Right cardiac atrium (tissue), 5 donors: ENCODE results near the gene CYREN. TPM values are rescaled to one million over a fixed set of nuclear protein-coding genes. Genes with fewer than 3 reads are reported as not detected.

ENCODE experiments used
- ATAC-seq, 2 donors: fragments of 200-7000 bp; cut with Tn5 transposase; one replicate each; pipeline versions ENCODE4 v1.8.0 to v1.9.1; 2020; ENCODE audit warnings: moderate library complexity in 2 of 2, mild to moderate bottlenecking in 1 of 2
- DNase-seq, 3 donors: peaks; one replicate each; pipeline ENCODE4 v3.0.0-alpha.2; 2020
- H3K27ac ChIP-seq: one replicate; pipeline ENCODE4 v1.5.1; 2013; ENCODE audit warnings: mild to moderate bottlenecking, low read length, control low read depth, moderate library complexity
- H3K27me3 ChIP-seq: one replicate; pipeline ENCODE4 v1.6.1; 2013; ENCODE audit not compliant: control insufficient read depth, insufficient read depth
- H3K4me1 ChIP-seq: one replicate; pipeline ENCODE4 v1.6.1; 2013; ENCODE audit warnings: low read length; ENCODE audit not compliant: control insufficient read depth, insufficient read depth
- H3K4me3 ChIP-seq: one replicate; pipeline ENCODE4 v1.5.1; 2013; ENCODE audit warnings: low read length, control low read depth
- H3K9me3 ChIP-seq: one replicate; pipeline ENCODE4 v1.6.1; 2013; ENCODE audit warnings: low read length; ENCODE audit not compliant: control insufficient read depth
- WGBS: extraction: QIAGEN DNeasy Blood & Tissue Kit; methylation state at CpG from one replicate; pipeline ENCODE4 v1.1.7; 2013; 5-methylcytosine and 5-hydroxymethylcytosine counted together
- intact Hi-C, 4 donors: fragments of 100-400 bp; cut with DNase I; formaldehyde crosslinking; loops; one replicate each; pipeline versions ENCODE4 v1.11.0 to v1.14.0; 2022 to 2023
- polyA plus RNA-seq: library from polyadenylated mRNA; stranded (reverse); fragments of 200-250 nt; gene quantifications from one replicate; pipeline ENCODE4 v1.2.3, GENCODE V29; 2013
- total RNA-seq, 4 donors: library from RNA; stranded (reverse); fragmentation: NEBNext Ultra II Directional; extraction: Animal tissue kit (Norgen Biotek cat#: 25700); gene quantifications; one replicate each; pipeline ENCODE4 v1.2.1, GENCODE V29; 2021
- donor health status: healthy with polysubstance abuse.
- donor health status: DM: no; HTN: yes; CAD: no.
- donor health status: DM: no; HTN: no; CAD: no.
- donor health status: DM: no; HTN: yes; CAD: no; lungs with severe emphysema.
- donor health status: DM: yes; HTN: yes; CAD: no.

Gene CYREN
- total and polyA plus RNA-seq, 5 donors, result 27.7 to 40.5 (median 33.0) TPM

GRCh38 chr7:135165862-135166261 lies 4.6 kb downstream of the CYREN start:
- DNase-seq (no peak), ATAC-seq (no peak)
- no peaks in the 10 kb centered on the region for H3K27me3 ChIP-seq
- intact Hi-C loops, result loop anchor here in 3 of 4 donors (5.0 to 10.0 kb wide), 4 partner anchors 171 to 481 kb away; partner anchors contain the start of gene AGBL3 (in 2 of the 3)
- 78% methylated on average over 4 of the region's 4 CpGs for WGBS
- no peak overlapping the region for H3K4me3 ChIP-seq
- H3K4me1 ChIP-seq, result peaks cover 26% of the 10 kb centered on the region
- H3K27ac ChIP-seq, result peak overlapping the region; percentile 37
- H3K9me3 ChIP-seq, result no peaks in the 10 kb centered on the region

DNA sequence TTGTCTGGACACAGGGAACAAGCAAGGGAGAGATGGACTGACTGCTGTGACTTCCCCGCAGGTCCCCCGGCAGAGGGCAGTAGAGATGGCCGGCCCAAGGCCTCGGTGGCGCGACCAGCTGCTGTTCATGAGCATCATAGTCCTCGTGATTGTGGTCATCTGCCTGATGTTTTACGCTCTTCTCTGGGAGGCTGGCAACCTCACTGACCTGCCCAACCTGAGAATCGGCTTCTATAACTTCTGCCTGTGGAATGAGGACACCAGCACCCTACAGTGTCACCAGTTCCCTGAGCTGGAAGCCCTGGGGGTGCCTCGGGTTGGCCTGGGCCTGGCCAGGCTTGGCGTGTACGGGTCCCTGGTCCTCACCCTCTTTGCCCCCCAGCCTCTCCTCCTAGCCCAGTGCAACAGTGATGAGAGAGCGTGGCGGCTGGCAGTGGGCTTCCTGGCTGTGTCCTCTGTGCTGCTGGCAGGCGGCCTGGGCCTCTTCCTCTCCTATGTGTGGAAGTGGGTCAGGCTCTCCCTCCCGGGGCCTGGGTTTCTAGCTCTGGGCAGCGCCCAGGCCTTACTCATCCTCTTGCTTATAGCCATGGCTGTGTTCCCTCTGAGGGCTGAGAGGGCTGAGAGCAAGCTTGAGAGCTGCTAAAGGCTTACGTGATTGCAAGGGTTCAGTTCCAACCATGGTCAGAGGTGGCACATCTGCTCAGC lies 6.0 kb downstream of the CYREN start:
- H3K27ac ChIP-seq, result peak overlapping the region; percentile 19
- intact Hi-C loops, result loop anchor here in 3 of 4 donors (5.0 to 10.0 kb wide), 4 partner anchors 170 to 480 kb away; partner anchors contain the start of gene AGBL3 (in 2 of the 3)
- WGBS, result 74% methylated on average over 18 of the region's 18 CpGs
- no peaks in the 10 kb centered on the region for H3K9me3 ChIP-seq
- peak in 1 of 2 donors; percentile 47 for ATAC-seq
- peaks cover 30% of the 10 kb centered on the region for H3K4me1 ChIP-seq
- no peaks in the 10 kb centered on the region for H3K27me3 ChIP-seq
- H3K4me3 ChIP-seq, result no peak overlapping the region
- DNase-seq, result peak; percentile 42 to 67 (median 63)

GRCh38 chr7:135162382-135163001 lies 8.0 kb downstream of the CYREN start:
- intact Hi-C loops, result loop anchor here in 2 of 4 donors (10.0 kb wide), 3 partner anchors 168 to 478 kb away; partner anchors contain the start of gene AGBL3 (in 1 of the 2)
- H3K4me3 ChIP-seq, result no peak overlapping the region
- ATAC-seq, result no peak
- H3K27me3 ChIP-seq, result no peaks in the 10 kb centered on the region
- peaks cover 32% of the 10 kb centered on the region for H3K4me1 ChIP-seq
- no peak for DNase-seq
- 96% methylated on average over 2 of the region's 2 CpGs for WGBS
- H3K27ac ChIP-seq, result no peak overlapping the region
- no peaks in the 10 kb centered on the region for H3K9me3 ChIP-seq

GRCh38 chr7:135161669-135162068 lies 8.8 kb downstream of the CYREN start:
- H3K9me3 ChIP-seq, result no peaks in the 10 kb centered on the region
- DNase-seq (peak in 1 of 3 donors; percentile 58), ATAC-seq (no peak)
- H3K27ac ChIP-seq, result peak overlapping the region; percentile 77
- no peak overlapping the region for H3K4me3 ChIP-seq
- WGBS, result 73% methylated on average over 6 of the region's 6 CpGs
- H3K27me3 ChIP-seq, result no peaks in the 10 kb centered on the region
- intact Hi-C loops, result loop anchor here in 2 of 4 donors (10.0 kb wide), 3 partner anchors 167 to 477 kb away; partner anchors contain the start of gene AGBL3 (in 1 of the 2)
- peaks cover 35% of the 10 kb centered on the region for H3K4me1 ChIP-seq

DNA sequence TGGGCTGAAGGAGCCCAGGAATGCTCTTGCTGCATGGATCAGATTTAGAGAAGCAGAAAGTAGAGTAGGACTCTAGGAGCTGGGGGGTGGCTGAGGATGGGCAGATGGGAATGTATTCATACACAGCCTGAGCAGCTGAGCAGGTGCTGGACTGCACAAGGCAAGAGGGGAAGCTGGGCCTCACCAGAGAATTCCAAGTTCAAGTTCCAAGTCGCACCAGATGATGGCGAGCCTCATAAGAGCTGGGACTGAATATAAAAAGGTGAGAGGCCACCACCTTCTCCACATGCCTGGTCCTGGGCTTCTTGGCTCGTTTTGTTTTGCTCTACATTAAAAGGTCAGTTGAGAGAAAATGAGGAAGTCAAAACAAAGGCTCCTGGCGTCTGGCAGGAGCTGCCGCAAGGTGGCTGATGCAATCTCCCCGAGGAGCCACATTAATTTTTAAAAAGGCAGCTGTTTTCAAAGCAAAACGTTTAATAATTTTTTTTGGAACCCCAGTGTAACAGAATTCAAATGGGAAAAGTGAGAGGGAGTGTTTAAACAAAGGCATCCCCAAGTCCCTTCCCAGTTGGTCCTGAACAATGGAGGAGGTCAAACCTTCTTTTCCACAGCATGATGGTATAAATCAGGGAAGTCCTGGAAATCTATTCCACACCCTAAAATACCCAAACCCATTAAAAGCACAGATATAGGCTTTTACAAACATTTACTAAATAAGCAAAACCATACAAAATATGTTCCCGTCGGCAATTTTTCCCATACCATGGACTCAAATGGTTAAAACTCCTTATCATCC lies 9.5 kb downstream of the CYREN start:
- WGBS, result 60% methylated on average over 9 of the region's 9 CpGs
- ATAC-seq, result peak in 1 of 2 donors; percentile 7

DNA sequence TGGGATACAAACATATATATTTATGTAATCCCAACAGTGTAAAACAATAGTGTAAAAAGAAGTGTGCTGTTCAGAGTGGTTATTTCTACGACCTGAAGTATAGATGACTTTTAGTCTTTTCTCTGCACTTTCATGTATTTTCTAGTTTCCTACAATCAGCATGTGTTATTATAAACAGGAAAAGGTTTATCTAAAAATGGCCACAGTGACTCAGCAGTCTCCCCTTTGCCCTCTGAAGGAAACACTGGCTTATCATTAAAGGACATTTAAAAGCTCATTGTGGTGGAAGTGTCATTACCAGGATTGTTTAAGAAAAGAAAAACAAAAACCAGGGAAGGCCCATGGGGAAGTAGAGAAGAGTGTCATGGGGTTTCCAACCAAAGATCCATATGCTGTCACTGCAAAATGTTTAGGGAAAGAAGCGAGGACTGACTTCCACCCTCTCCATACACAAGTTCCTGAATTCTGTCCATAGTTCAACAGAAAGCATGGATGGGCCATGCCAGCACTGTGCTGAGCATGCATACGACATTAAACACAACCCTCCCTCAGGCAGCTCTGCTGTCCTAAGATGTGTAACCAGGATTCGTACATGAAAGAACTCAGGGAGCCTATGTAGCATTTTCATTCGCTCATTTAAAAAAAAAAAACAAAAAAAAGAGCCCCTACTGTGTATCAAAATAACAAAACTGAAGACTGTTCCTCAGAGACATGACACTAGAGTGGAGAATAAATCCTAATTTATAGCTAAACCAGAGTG lies 10.2 kb downstream of the CYREN start:
- ATAC-seq (peak; percentile 46 to 77), DNase-seq (no peak)
- Histone ChIP-seq H3K4me3 (no peak overlapping the region), H3K27me3 (no peaks in the 10 kb centered on the region), H3K9me3 (no peaks in the 10 kb centered on the region), H3K27ac (peak overlapping the region; percentile 93), H3K4me1 (peaks cover 30% of the 10 kb centered on the region)
- intact Hi-C loops, result loop anchor here in 2 of 4 donors (10.0 kb wide), 3 partner anchors 165 to 475 kb away; partner anchors contain the start of gene AGBL3 (in 1 of the 2)
- whole genome bisulfite sequencing, result 58% methylated on average over 5 of the region's 5 CpGs

More for the DNA sequence above, 9.5 kb downstream of the CYREN start:
- Histone ChIP-seq H3K4me1 (peaks cover 32% of the 10 kb centered on the region), H3K27me3 (no peaks in the 10 kb centered on the region), H3K9me3 (no peaks in the 10 kb centered on the region), H3K27ac (peak overlapping the region; percentile 93), H3K4me3 (no peak overlapping the region)
- no peak for DNase-seq
- intact Hi-C loops, result loop anchor here in 2 of 4 donors (10.0 kb wide), 3 partner anchors 166 to 476 kb away; partner anchors contain the start of gene AGBL3 (in 1 of the 2)

DNA sequence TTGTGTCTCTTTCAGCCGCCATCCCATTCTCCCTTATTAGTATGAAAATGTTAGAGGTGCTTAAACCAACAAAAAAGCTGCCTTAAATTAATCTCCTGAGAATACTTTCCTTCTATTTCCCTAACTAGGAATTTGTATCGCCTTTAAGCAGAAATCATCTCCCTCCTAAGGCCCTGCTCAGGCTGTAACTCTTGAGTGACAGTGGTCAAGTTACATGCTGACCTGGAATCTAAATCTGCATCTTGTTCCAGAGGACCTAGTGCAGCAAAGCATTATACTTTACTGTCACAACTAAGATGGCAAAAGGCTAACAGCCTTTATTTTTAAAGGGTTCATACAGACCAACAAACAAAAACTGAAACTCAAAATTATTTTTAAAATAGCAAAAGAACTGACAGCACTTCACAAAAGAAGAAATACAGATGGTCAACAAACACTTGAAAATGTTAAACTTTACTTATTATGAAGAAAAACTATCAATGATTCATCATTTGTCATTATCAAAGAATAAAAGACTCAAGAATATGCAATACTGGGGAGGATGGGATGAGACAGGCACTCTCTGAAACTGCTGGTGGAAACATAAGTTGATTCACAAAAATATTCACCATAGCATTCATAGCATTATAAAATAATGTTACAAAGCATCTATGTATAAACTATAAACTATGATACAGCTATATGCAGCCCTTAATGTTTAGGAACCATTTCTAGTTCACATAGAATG lies 11.0 kb downstream of the CYREN start:
- no peak overlapping the region for H3K4me3 ChIP-seq

DNA sequence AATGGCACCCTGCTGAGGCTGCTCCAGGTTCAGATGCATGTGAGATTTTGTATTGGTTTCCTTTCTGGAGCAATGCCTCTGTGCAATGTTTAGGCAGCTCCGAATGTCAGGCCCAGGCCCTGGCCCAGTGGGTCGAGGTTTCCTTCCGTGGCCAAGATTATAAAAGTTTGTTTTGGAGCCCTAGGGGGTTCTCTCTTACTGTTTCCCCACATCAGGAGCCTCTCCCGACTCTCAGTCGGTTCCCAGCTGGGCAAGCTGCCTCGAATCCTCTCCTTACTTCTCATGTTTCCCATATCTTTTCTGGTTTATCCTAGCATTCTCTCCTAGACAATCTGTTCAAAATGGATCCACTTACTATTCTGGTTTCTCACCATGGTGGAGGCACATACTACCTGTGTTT lies 11.6 kb downstream of the CYREN start:
- Histone ChIP-seq H3K27ac (peak overlapping the region; percentile 14), H3K4me3 (no peak overlapping the region), H3K9me3 (no peaks in the 10 kb centered on the region), H3K27me3 (no peaks in the 10 kb centered on the region), H3K4me1 (peaks cover 27% of the 10 kb centered on the region)
- DNase-seq (peak in 1 of 3 donors; percentile 63), ATAC-seq (peak; percentile 59 to 76)
- intact Hi-C loops, result no loop called here
- 47% methylated on average over 6 of the region's 6 CpGs for WGBS

More for the DNA sequence above, 11.0 kb downstream of the CYREN start:
- DNase-seq (no peak), ATAC-seq (no peak)
- Histone ChIP-seq H3K27me3 (no peaks in the 10 kb centered on the region), H3K9me3 (no peaks in the 10 kb centered on the region), H3K27ac (no peak overlapping the region), H3K4me1 (peaks cover 29% of the 10 kb centered on the region)
- intact Hi-C loops, result loop anchor here in 2 of 4 donors (10.0 kb wide), 3 partner anchors 165 to 475 kb away; partner anchors contain the start of gene AGBL3 (in 1 of the 2)
- 83% methylated on average over 2 of the region's 2 CpGs for WGBS

GRCh38 chr7:135158141-135158655 lies 12.3 kb downstream of the CYREN start:
- DNase-seq (no peak), ATAC-seq (peak in 1 of 2 donors; percentile 5)
- Histone ChIP-seq H3K27ac (peak overlapping the region; percentile 14), H3K4me3 (no peak overlapping the region), H3K9me3 (no peaks in the 10 kb centered on the region), H3K4me1 (peaks cover 27% of the 10 kb centered on the region), H3K27me3 (no peaks in the 10 kb centered on the region)
- intact Hi-C loops, result no loop called here
- 96% methylated on average over 1 of the region's 1 CpG for WGBS
